ENCODE measurements around the gene ZNF280C. TPM values are rescaled to one million over a fixed set of nuclear protein-coding genes. Genes with fewer than 3 reads are reported as not detected.

Gene ZNF280C
- total and polyA plus RNA-seq, 12 donors: 0.39 to 2.4 (median 1.6) TPM

DNA sequence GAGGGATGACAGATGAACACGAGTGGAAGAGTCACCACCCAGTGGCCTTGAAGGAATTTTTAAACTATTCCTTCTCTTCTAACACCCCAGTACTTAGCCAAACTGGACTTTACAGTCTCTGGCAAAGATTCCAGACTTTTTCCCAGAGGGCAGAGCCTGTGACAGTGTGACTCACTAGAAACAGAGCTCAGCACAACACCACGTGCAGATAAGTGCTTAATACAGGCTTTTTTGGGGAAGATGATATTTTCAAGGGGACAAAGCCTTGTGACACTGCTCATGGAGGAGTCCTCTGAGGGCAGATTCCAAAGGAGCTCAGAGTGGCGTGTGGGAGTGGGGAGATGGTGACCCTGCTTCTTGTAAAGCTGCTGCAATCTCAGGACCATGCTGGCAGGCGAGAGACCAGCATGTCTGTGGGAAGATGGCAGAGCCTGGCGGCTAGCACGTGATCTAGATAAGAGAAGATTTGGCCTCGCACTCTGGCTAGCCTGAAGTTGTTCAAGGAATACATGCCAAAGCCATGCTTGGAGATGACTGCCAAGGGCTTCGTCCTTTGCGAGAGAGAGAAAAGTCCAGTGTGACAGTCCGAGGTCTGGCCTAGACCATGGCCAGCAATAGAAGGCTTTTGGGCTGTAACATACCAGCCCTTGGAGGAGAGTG, 94.5 kb downstream of the ZNF280C start:
- Histone ChIP-seq H3K9me3 (no peaks in the 10 kb centered on the region), H3K36me3 (no peaks in the 10 kb centered on the region), H3K27me3 (peaks cover 0 to 5% (median 0%) of the 10 kb centered on the region in 7 donors), H3K4me1 (peaks cover 0 to 35% (median 13%) of the 10 kb centered on the region in 9 donors), H3K4me3 (no peak overlapping the region), H3K27ac (peak overlapping the region in 9 of 10 donors; percentile 41 to 80 (median 69))
- peak; percentile 17 to 38 for DNase-seq
- WGBS, 2 donors: 19 to 31% methylated on average over 10 of the region's 10 CpGs
- TF ChIP-seq, protein P1, sequence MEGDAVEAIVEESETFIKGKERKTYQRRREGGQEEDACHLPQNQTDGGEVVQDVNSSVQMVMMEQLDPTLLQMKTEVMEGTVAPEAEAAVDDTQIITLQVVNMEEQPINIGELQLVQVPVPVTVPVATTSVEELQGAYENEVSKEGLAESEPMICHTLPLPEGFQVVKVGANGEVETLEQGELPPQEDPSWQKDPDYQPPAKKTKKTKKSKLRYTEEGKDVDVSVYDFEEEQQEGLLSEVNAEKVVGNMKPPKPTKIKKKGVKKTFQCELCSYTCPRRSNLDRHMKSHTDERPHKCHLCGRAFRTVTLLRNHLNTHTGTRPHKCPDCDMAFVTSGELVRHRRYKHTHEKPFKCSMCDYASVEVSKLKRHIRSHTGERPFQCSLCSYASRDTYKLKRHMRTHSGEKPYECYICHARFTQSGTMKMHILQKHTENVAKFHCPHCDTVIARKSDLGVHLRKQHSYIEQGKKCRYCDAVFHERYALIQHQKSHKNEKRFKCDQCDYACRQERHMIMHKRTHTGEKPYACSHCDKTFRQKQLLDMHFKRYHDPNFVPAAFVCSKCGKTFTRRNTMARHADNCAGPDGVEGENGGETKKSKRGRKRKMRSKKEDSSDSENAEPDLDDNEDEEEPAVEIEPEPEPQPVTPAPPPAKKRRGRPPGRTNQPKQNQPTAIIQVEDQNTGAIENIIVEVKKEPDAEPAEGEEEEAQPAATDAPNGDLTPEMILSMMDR (IDR thresholded peaks at IDR 0.05): no peak
- intact Hi-C loops (cut with DNase I): loop anchor here in 3 of 10 donors (5.0 to 10.0 kb wide), 2 partner anchors 49 to 52 kb away; no protein-coding TSS in a partner anchor
- ATAC-seq: peak; percentile 35 to 84 (median 66)

DNA sequence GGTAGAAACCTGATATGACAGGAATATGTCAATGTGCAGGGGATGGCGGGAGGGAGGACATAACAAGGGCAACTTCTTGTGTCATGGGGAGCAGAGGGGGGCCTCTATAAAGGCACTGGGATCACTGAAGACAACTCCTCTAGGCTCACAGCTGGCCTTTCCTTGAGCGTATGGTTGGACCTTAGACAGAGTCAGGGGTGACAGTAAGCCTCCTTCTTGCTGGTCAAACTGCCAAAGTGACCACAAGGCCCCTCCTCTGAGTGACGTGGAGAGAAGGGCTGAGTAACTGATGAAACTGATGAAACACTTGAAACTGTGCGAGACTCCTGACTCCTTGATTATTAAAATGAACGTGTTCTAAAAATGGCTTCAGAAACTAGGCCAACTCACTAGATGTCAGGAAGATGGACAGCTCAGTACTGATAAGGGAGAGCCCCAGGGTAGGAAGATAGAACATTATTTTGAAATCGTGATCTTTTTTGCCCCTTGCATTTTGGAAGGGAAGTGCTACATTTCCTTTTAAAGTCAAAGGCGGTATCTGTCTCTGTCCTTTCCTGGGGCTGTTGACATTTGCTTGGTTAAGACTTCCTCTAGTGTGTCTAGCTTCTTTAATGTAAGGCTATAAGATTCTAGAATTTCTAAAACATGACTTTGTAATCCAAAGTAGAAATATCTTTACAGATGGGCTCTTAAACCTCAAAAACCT, 95.4 kb downstream of the ZNF280C start:
- Histone ChIP-seq H3K4me1 (peaks cover 0 to 35% (median 13%) of the 10 kb centered on the region in 9 donors), H3K27ac (peak overlapping the region in 9 of 10 donors; percentile 26 to 80 (median 69)), H3K9me3 (no peaks in the 10 kb centered on the region), H3K36me3 (no peaks in the 10 kb centered on the region), H3K4me3 (peak overlapping the region in 1 of 10 donors; percentile 62), H3K27me3 (peaks cover 0 to 5% (median 0%) of the 10 kb centered on the region in 7 donors)
- 27 to 36% methylated on average over 7 of the region's 7 CpGs for WGBS, 2 donors
- intact Hi-C loops (cut with DNase I): loop anchor here in 3 of 10 donors (5.0 to 10.0 kb wide), 2 partner anchors 49 to 51 kb away; no protein-coding TSS in a partner anchor
- TF ChIP-seq, protein P1 (IDR thresholded peaks at IDR 0.05): no peak
- ATAC-seq (peak; percentile 36 to 74 (median 50)), DNase-seq (peak; percentile 18 to 32)

DNA sequence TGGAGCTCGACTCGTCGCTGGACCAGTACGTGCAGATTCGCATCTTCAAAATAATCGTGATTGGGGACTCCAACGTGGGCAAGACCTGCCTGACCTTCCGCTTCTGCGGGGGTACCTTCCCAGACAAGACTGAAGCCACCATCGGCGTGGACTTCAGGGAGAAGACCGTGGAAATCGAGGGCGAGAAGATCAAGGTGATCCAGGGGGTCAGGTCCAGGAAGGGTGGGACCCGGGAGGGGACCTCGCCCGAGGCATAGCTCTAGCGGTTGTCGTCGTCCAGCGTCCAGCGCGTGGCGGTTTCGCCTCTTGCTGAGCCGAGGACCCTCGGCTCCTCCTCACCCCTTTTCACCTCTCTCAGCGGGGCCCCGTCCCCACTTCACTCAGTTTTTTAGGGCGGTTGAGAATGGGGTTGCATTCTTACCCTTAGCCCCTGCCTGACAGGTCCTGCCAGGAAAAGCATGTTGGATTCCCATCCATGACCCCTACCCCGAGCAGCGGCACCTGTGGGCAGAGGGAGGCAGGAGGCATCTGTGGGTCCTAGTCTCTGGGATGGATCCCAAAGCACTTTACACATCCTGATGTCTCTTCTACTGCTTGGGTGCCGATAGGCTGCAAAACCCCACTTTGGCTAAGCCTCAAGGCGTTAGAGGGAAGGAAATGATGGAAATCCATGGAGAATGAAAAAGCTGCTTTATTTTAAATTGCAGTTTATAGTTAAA, 96.4 kb downstream of the ZNF280C start:
- 35 to 40% methylated on average over 33 to 34 of the region's 34 CpGs for WGBS, 2 donors
- H3K27ac ChIP-seq: peak overlapping the region in 4 of 10 donors; percentile 66 to 80 (median 74)
- TF ChIP-seq, protein P1 (IDR thresholded peaks at IDR 0.05): no peak
- H3K36me3 ChIP-seq: no peaks in the 10 kb centered on the region
- intact Hi-C loops (cut with DNase I): loop anchor here in 3 of 10 donors (5.0 to 10.0 kb wide), 2 partner anchors 47 to 50 kb away; no protein-coding TSS in a partner anchor
- no peaks in the 10 kb centered on the region for H3K9me3 ChIP-seq
- DNase-seq: no peak
- peak overlapping the region; percentile 14 to 62 (median 54) for H3K4me3 ChIP-seq
- peaks cover 0 to 4% (median 0%) of the 10 kb centered on the region in 7 donors for H3K27me3 ChIP-seq
- peaks cover 0 to 36% (median 13%) of the 10 kb centered on the region in 9 donors for H3K4me1 ChIP-seq
- ATAC-seq: peak in 1 of 8 donors; percentile 2
